BJ (cell line): ENCODE data around the gene PRSS3. TPM values are rescaled to one million over a fixed set of nuclear protein-coding genes. Genes with fewer than 3 reads are reported as not detected.
"Not testable (repeated sequence)": the region's sequence is repeated elsewhere in the genome, so short reads cannot be mapped to it uniquely, and the experiment has no call there.

Source experiments
- CTCF ChIA-PET: fragments of 350-600 bp; formaldehyde crosslinking; extraction: SDS; loops from one replicate; lab custom pipeline; 2021; ENCODE audit warnings: antibody characterized with exemption, inconsistent platforms; lab: Yijun Ruan, JAX
- POLR2A ChIA-PET: fragments of 300-600 bp; sonication (Branson Sonifier 250); formaldehyde crosslinking; extraction: SDS; loops from one replicate; lab custom pipeline; 2021; ENCODE audit warnings: antibody characterized with exemption; lab: Charles Lee
- DNase-seq: peaks from one replicate; pipeline ENCODE4 v3.0.0-alpha.2; 2011; ENCODE audit warnings: low read depth
- H3K27me3 ChIP-seq: 2 replicates; pipeline ENCODE4 v1.6.0; 2011; ENCODE audit warnings: low read length; ENCODE audit not compliant: control insufficient read depth, insufficient read depth
- H3K36me3 ChIP-seq: 2 replicates; pipeline ENCODE4 v1.5.1; 2011; ENCODE audit warnings: low read length; ENCODE audit not compliant: control insufficient read depth, insufficient read depth
- H3K4me3 ChIP-seq: 2 replicates; pipeline ENCODE4 v1.5.1; 2011; ENCODE audit warnings: low read depth, mild to moderate bottlenecking, control low read depth, low read length
- CTCF ChIP-seq: IDR thresholded peaks from 2 replicates; pipeline ENCODE4 v1.5.1; 2011; ENCODE audit warnings: low read depth, mild to moderate bottlenecking, control low read depth, inconsistent platforms, low read length, moderate library complexity; ENCODE audit not compliant: insufficient read depth
- polyA minus RNA-seq: library from RNA; depleted of rRNA, polyadenylated mRNA; stranded (reverse); fragments of >200 nt; gene quantifications from 2 replicates; pipeline ENCODE4 v1.2.3, GENCODE V29; 2011; rRNA and poly(A)+ RNA removed
- polyA plus RNA-seq: library from polyadenylated mRNA; depleted of rRNA; stranded (reverse); fragments of >200 nt; gene quantifications from 2 replicates; pipeline ENCODE4 v1.2.3, GENCODE V29; 2011; rRNA removed

The PRSS3 gene
- 0.75 and 1.4 TPM in 2 replicates for polyA plus RNA-seq
- 0.62 and 0.71 TPM in 2 replicates for polyA minus RNA-seq

- TF ChIP-seq CTCF: no peak
- no peaks in the 10 kb centered on the region; the same call in 1 of the 2 replicates for H3K27me3 ChIP-seq
- CTCF ChIA-PET: interaction anchor here (1.0 to 4.6 kb wide), 3 partner anchors 12 to 18 kb away, joined by 3 to 17 read pairs (median 3); no protein-coding TSS in a partner anchor
- no peaks in the 10 kb centered on the region for H3K36me3 ChIP-seq
- DNase-seq: no peak
- no peak within 1 kb of the TSS for H3K4me3 ChIP-seq
- POLR2A ChIA-PET: no interaction called here
Observed at GRCh38 chr9:33795281-33795680, at the start of gene PRSS3. Gene PRSS3, plus strand, starts transcription at chr9:33795561. Its CDS starts 13 bp downstream, at chr9:33795574.

DNA sequence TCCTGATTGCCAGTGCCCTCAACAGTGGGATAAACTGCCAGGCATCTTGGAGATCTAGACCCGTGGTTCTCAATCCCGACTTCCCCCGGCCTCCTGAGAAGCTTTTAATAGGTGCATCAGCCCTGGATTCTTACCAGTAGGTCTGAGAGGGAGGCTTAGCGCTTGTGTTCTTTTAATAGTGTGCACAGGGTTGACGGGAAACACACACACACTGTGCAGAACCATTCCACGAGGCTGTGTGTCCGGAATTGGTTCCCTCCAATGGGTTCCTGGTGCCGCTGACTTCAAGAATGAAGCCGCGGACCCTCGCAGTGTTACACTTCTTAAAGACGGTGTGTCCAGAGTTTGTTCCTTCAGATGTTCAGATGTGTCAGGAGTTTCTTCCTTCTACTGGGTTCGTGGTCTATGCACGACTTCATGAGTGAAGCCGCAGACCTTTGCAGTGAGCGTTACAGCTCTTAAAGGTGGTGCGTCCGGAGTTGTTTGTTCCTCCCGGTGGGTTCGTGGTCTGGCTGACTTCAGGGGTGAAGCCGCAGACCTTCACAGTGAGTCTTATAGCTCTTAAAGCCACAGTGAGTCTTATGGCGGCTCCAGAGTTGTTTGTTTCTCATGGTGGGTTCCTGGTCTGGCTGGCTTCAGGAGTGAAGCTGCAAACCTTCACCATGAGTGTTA is 46.6 kb upstream of the PRSS3 start:
- TF ChIP-seq CTCF: no peak
- Histone ChIP-seq H3K4me3 (no peak overlapping the region), H3K36me3 (no peaks in the 10 kb centered on the region), H3K27me3 (no peaks in the 10 kb centered on the region; the same call in 1 of the 2 replicates)
- no peak for DNase-seq
- POLR2A ChIA-PET: no interaction called here
- CTCF ChIA-PET: interaction anchor here (0.9 to 3.7 kb wide), 8 partner anchors 10 to 125 kb away, joined by 3 to 14 read pairs (median 4); no protein-coding TSS in a partner anchor

- CTCF ChIA-PET: interaction anchor here (1.1 to 3.7 kb wide), 6 partner anchors 9 to 125 kb away, joined by 3 to 14 read pairs (median 4); no protein-coding TSS in a partner anchor
Observed at GRCh38 chr9:33749305-33749654, 46.1 kb upstream of the PRSS3 start.

DNA sequence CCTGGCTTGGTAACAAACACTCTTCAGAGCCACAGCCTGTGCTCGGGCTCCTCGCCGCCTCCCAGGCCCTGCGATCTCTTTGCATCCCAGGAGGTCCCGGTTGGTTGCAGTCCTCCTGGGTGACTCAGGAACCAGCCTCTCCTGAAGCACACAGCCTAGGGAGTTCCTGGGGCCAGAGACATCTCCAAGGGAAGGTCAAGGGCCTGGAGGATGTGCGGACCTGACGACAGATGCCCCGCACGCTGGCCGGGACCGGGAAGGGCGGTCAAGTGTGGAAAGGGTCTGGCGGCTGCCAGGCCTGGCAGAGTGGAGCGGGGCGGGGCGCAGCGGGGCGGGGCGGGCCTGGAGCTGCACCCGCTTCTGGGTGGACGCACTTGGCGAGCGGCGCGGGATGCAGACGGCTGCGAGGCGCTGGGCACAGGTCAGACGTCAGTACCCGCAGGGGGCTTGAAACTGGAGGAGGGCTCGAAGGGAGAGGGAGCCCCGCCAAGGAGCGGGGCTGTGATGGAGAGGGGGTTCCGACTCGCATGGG is 45.0 kb upstream of the PRSS3 start:
- ChIA-PET CTCF (interaction anchor here (1.2 to 3.7 kb wide), 3 partner anchors 11 to 28 kb away, joined by 5 to 14 read pairs (median 6); no protein-coding TSS in a partner anchor), POLR2A (no interaction called here)
- H3K4me3 ChIP-seq: peak overlapping the region; percentile 43
- no peaks in the 10 kb centered on the region for H3K36me3 ChIP-seq
- TF ChIP-seq CTCF: no peak
- no peak for DNase-seq
- no peaks in the 10 kb centered on the region; the same call in 1 of the 2 replicates for H3K27me3 ChIP-seq

More at GRCh38 chr9:33749305-33749654, 46.1 kb upstream of the PRSS3 start:
- DNase-seq, POLR2A ChIA-PET, H3K36me3 ChIP-seq, H3K27me3 ChIP-seq, H3K4me3 ChIP-seq: not testable (repeated sequence)

GRCh38 chr9:33750839-33751339 is 44.5 kb upstream of the PRSS3 start:
- POLR2A ChIA-PET: no interaction called here
- no peaks in the 10 kb centered on the region for H3K36me3 ChIP-seq
- H3K27me3 ChIP-seq: no peaks in the 10 kb centered on the region; the same call in 1 of the 2 replicates
- no peak for TF ChIP-seq CTCF
- CTCF ChIA-PET: interaction anchor here (2.6 to 4.6 kb wide), 2 partner anchors 13 to 28 kb away, joined by 6 to 25 read pairs; no protein-coding TSS in a partner anchor
- H3K4me3 ChIP-seq: peak overlapping the region; percentile 43
- DNase-seq: no peak
